ENCODE measurements around the gene ARHGAP6.

The ARHGAP6 gene

GRCh38 chrX:11451151-11451550 is 214.6 kb downstream of the ARHGAP6 start:
- DNase-seq = no peak

- DNase-seq = no peak
Observed at GRCh38 chrX:11450354-11450753, 215.4 kb downstream of the ARHGAP6 start.

- no peak for DNase-seq
Observed at GRCh38 chrX:11449613-11450012, 216.1 kb downstream of the ARHGAP6 start.

GRCh38 chrX:11447418-11447817 is 218.3 kb downstream of the ARHGAP6 start:
- DNase-seq = no peak

DNA sequence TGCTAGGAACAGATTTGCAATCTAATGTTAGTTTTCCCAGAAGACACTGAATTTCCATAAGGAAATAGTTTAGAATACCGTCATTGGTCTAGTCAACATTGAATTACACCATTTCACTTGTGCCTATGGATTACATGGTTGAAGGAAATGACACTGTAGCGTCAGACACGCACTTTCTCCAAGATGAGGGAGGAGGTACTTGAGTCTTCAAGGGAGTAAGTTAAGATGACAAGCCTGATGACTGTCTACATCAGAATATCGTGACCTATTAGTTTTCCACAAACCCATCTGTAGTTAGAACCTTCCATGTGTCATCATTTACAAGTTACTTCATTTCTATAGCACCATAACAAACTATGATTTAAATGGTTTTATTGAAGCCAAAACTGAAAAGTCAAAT is 218.8 kb downstream of the ARHGAP6 start:
- DNase-seq = no peak

- no peak for DNase-seq
Observed at GRCh38 chrX:11446336-11446735, 219.4 kb downstream of the ARHGAP6 start.

GRCh38 chrX:11445540-11445939 is 220.2 kb downstream of the ARHGAP6 start:
- DNase-seq = no peak

- no peak for DNase-seq
Observed at GRCh38 chrX:11444052-11444451, 221.7 kb downstream of the ARHGAP6 start.

- DNase-seq = no peak
Observed at GRCh38 chrX:11439846-11440245, 225.9 kb downstream of the ARHGAP6 start.

- no peak for DNase-seq
Observed at GRCh38 chrX:11438767-11439166, 227.0 kb downstream of the ARHGAP6 start.

DNA sequence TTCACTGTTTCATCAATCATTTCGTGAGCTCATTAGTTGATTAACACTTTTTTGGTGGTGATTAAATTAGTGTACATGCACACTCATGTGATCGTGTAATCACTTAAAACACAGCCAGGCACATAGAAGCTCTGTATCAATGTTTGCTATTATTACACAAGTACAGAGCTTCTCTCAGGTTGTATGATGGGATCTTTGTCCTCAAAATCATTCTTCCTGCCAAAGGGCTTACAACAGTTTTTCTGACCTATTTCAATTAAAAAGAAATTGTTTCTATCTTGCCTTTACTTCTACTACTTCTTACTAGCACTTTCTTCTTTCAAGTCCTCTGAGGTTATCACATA is 227.4 kb downstream of the ARHGAP6 start:
- no peak for DNase-seq

GRCh38 chrX:11437642-11438379 is 227.9 kb downstream of the ARHGAP6 start:
- no peak for DNase-seq

- no peak for DNase-seq
Observed at GRCh38 chrX:11435568-11435967, 230.2 kb downstream of the ARHGAP6 start.

DNA sequence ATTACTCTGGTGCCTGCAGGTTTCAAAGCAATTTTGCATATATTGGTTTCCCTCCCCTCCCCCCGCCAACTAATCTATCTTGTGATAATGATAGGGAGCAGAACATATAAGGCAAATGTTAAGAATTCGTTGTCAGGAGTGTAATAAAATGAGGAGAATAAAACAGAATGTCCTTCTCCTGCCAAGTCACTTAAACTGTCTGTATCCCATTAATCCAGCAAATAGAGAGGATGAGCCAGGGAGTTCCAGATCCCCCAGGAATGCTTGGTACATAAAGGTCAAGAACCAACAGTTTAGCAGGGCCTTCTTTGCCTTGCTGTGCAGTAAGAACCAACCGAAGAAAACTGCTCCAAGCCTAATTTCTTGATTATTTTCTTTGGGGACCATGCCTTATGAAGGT is 231.1 kb downstream of the ARHGAP6 start:
- DNase-seq = no peak

- no peak for DNase-seq
Observed at GRCh38 chrX:11431786-11432185, 233.9 kb downstream of the ARHGAP6 start.

DNA sequence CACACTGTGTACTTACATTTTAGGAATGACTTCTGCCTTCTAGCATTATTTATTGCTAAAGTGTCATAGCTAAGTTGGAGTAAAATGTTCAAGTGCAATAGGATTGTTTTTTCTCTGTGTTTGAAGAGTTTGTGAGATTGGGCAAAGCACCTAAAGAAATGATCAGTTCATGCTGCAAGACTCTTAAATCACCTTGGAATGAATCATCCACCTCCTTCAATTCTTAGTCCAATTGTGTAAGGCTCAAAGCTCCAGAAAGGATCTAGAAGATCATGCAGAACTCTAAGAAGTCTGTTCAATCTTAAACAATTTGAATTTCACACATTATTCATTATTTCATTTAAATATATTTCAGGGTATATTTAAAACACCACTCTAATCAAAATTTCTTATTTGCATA is 235.4 kb downstream of the ARHGAP6 start:
- no peak for DNase-seq

GRCh38 chrX:11429538-11430085 is 236.1 kb downstream of the ARHGAP6 start:
- no peak for DNase-seq

GRCh38 chrX:11427453-11428071 is 238.2 kb downstream of the ARHGAP6 start:
- DNase-seq = no peak

DNA sequence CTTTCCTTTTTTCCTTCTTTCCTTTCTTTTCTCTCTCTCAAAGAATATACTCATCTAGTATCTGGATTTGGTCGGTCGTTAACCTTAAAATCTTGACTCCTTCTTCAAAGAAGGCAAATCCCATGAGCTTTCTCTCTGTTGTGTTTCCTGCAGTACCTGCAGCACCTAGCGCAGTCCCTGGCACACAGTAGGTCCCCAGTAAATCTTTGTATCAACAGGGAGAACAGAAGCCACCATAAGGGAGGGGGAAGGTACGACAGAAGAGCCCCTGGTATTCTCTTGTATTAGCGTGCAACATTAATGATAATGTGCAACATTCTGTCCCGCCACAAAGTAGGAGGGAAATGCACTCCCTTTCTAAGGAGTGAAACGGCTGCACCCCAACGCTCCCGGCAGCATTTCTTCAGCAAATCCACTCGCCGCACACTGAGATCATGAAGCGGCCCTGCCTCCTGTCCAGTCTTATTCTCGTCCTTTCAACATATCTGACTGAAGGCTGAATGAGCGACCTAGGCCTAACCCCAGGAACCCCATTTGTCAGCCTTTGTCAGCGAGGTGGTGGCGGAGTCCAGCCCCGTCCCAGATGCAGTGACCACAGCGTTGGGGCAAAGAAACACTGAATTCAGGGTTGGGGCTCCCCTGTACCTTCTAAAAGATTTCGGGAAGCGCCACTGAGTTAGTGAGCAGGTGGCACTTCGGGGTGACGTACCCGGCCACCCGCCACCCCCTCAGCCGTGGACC is 238.8 kb downstream of the ARHGAP6 start:
- no peak for DNase-seq

DNA sequence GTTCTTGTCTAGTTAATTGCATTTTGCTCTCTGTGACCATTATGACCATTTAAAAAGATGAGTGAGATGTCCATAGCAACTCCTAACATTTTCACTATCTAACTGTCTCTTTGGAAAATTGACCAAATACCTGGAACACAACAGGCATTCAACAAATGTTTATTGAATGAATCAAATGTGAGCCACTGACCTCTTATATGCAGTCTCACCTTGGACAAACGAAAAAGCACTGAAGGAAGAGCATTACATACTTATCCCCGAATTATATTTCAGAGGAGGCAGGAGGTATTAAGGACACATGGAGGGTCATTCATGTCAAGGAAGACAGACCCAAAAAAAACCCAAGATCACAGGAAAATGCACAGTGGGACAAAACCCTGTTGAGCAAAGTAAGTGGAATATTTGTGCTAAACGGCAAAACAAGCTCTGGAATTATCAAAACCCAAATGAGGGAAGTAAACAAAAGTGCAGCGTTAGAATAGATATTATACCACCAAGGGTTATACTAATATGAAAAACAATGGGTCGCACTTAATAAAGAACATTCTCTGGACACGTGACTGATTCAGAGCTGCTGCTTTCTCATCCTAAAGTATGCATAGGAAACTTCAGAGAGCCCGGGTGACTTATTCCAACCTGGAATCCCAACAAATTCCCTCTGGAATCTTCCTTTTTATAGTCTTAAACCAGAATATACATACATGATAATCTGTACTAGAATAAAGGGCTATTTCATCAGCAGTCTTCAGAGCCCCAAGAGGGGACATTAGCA is 240.6 kb downstream of the ARHGAP6 start:
- DNase-seq = no peak

DNA sequence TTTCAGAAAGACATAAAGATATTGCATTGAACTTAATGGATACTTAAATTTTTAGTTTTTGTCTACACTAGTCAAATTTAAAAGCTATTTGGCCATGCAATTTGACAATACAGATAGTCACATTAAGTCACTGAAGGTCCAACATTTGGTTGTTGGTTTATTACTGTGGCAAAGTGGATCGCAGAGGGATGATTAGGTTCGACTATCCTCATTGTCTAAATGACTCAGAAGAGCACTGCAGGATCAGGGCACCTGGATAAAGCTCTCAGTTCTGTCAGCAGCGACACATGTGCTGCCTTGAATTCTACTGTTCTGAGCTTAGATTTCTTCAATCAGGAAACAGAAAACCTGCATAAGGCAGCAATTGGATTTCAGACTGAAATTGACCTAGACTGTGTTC is 241.8 kb downstream of the ARHGAP6 start:
- DNase-seq = no peak

- no peak for DNase-seq
Observed at GRCh38 chrX:11423362-11423818, 242.3 kb downstream of the ARHGAP6 start.

DNA sequence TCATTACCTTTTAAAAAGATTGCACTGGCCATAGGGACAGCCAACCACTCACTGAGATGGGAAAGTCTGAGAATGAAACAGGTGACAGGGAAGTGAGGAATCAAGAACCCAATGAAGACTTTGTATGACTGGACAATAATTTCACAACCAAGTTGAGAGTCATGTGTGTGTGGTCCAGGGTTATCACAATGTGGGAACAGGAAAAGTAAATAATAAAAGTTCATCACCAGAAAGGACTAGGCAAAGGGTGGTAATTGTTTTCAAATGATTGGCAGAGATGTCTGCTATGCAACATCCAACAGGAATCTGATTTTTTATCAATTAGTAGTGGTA is 243.2 kb downstream of the ARHGAP6 start:
- DNase-seq = no peak

All from activated naive CD4-positive, alpha-beta T cell (primary cell).